Astrocyte (in vitro differentiated cells and primary cell): ENCODE results near the gene KLHL22.

Experiments used
- EZH2 ChIP-seq: IDR thresholded peaks from 2 replicates; pipeline ENCODE4 v1.6.1; 2012; ENCODE audit warnings: mild to moderate bottlenecking, low read length, inconsistent platforms; ENCODE audit not compliant: insufficient read depth
- TF ChIP-seq, protein P1 (sequence below): IDR thresholded peaks from 2 replicates; pipeline ENCODE4 v1.5.1; 2011; ENCODE audit warnings: low read depth, mild to moderate bottlenecking, inconsistent platforms, low read length, moderate library complexity; ENCODE audit not compliant: insufficient read depth

DNA sequence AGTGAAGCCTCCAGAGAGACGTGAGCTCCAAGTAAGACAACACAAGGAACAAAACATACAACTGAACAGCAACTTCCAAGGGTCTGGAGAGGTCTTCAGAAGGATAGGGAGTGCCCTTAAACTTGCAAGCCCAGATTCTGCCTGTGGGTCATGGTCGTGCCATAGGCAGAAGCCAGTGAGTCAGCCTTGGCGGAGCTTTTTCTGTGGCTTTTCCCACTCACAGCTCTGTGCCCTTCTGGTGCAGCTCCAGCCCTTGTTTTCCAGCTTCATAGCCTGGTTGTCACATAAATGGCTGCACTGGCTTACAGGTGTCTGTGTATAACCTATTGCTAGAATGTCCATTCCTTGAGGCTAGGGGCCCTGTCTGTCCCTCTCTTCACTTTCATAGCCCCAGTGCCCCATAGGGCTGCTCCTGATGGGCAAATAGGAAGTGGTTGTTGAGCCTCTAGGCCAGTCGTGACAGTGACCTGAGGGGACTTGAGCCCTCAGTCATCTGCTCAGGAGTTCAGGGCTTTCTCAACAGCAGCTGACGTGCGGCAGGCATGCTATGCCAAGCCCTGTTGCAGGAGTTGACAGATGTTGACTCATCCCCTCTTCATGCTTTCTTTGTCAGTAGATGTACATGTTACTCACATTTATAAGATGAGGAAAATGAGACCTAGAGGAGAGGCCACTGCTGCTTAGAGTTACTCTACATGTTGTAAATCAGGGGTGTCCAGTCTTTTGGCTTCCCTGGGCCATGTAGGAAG is 19.2 kb upstream of the KLHL22 start:
- TF ChIP-seq, protein P1, sequence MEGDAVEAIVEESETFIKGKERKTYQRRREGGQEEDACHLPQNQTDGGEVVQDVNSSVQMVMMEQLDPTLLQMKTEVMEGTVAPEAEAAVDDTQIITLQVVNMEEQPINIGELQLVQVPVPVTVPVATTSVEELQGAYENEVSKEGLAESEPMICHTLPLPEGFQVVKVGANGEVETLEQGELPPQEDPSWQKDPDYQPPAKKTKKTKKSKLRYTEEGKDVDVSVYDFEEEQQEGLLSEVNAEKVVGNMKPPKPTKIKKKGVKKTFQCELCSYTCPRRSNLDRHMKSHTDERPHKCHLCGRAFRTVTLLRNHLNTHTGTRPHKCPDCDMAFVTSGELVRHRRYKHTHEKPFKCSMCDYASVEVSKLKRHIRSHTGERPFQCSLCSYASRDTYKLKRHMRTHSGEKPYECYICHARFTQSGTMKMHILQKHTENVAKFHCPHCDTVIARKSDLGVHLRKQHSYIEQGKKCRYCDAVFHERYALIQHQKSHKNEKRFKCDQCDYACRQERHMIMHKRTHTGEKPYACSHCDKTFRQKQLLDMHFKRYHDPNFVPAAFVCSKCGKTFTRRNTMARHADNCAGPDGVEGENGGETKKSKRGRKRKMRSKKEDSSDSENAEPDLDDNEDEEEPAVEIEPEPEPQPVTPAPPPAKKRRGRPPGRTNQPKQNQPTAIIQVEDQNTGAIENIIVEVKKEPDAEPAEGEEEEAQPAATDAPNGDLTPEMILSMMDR = no peak
- no peak for TF ChIP-seq EZH2
